ENCODE results near the gene PDCD11.
"Not testable (repeated sequence)": the region's sequence is repeated elsewhere in the genome, so short reads cannot be mapped to it uniquely, and the experiment has no call there.

The PDCD11 gene

DNA sequence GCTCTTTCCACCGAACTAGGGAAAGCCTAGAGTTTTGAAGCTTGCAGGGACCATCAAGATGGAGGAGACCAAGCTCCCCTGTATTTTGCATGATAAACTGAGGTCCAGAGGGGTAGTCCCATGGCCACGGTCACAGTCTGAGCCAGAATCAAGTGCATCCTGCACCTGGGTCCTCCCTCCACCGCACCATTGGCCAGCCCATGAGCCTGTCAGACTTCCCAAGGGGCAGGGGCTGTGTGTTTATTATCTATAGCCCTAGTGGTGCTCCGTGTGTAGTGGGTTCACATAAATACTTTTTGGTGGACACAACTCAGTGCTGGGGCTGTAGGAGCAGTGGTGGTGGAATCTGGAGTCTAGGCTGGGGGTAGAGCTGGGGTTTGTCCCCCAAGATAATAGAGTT lies 79.0 kb downstream of the PDCD11 start:
- no peak for DNase-seq

DNA sequence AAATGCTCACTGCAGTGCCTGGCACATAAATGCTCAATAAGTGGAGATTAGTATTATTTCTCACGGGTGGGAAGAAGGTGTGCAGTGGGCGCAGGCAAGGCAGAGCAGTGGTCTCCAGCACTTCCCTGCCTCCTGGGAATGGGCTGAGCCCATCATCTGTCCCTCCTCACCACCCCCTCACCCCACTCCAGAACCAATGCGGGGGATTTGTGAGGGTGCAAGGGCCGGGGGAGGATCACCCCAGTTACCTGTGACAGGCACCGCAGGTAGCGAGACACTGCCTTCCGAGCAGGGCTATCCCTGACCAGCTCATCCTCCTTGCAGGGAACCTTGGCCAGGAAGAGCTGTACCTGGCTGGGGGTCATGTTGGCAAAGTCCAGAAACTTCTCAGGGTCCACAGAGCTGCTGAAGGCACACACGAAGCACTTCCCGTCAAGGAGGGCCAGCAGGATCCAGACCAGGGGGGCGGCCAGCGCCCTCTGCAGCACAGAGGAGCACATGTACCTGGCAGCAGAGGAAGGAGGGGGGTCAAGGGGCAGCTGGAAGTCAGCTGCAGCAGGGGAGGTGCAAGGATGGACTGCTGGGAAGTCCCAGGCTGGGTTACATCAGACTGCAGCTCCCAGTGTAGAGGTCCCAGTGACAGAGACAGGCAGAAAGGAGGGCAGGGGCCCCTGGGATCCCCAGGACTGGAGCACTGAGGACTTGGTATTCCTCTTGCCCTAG lies 79.8 kb downstream of the PDCD11 start:
- no peak for DNase-seq

DNA sequence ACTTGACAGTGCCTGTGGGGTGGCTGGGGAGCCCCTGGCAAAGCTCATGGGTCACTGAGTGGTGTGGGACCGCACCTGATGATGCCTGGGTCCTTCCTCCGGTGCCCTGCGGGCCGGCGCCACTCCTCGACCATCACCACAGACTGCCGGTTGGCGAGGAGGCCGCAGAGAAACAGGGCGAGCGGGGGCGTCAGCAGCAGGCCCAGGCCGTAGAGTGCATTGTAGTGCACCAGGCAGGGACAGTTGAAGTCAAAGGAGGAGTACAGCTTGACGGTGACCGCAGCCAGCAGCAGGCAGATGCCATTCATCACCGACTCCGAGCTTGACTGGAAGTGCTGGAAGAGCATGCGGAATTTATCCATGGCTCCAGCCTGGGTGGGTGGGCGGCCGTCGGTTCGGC lies 82.2 kb downstream of the PDCD11 start:
- no peak for DNase-seq

DNA sequence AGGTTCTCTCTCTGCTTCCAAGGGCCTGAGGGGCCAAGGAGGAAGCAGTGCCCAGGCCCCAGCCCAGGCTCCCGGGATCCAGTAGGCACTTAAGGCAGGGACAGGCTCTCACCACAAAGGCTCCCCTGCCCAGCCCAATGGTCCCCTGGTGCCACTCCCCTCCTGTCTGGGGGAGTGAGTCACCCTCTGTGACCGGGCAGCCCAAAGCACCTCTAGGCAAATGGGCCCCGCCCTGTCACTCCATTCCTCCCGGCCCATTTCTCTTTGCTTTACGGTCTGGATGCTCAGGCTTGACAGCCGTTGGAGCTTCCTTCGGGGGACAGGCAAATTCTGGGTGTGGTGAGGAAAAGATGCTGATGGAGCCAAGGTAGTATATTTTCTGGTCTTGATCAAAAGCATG lies 82.7 kb downstream of the PDCD11 start, which contains the start of gene CALHM3:
Gene CALHM3, minus strand, starts transcription at position 106 of the 400 bp plus-strand sequence. CDS start 208 bp downstream, outside the sequence.
- no peak for DNase-seq

DNA sequence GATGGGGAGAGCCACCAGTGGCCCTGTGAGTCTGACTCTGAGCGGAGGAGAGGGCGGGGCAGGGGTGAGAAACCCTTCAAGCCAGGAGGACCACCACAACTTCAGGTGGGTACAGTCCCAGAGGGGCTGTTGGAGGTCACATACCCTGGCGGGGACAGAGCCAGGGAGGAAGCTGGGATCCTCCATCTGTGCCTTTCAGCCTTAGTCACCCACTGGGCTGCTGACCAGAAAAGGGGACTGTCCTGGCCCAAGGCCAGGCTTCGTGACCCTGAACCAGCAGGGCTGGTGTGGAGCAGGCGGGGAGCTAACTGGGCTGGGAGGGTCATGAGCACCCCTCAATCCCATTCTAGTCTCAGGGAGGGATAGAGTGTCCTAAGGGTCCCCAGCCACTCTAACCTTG lies 84.1 kb downstream of the PDCD11 start:
- DNase-seq = no peak

DNA sequence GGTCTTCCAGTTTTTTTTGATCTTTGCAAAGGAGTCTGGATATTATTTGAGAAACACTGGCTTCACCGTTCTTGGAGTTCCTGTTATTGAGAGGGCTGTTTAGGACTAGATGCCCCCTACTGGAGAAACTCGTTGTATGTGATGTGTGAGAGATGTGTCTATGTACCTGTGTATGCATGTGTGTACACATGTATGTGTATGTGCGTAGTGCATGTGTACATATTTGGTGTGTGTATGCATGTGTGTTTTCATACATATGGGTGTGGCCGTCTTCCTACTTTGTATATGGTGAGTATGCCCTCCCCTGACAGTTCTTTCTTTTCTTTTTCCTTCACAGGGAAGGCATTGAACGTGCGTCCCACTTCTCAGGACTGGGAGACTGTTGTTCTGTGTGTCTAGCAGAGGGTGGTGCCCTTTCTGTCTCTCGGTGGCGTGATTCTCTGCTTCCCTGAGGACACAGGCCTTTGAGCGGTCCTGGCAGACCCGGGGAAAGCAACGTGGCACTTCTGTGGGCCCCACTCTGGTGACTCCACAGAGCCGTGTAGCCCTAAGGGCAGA lies 85.6 kb downstream of the PDCD11 start:
- DNase-seq = no peak

DNA sequence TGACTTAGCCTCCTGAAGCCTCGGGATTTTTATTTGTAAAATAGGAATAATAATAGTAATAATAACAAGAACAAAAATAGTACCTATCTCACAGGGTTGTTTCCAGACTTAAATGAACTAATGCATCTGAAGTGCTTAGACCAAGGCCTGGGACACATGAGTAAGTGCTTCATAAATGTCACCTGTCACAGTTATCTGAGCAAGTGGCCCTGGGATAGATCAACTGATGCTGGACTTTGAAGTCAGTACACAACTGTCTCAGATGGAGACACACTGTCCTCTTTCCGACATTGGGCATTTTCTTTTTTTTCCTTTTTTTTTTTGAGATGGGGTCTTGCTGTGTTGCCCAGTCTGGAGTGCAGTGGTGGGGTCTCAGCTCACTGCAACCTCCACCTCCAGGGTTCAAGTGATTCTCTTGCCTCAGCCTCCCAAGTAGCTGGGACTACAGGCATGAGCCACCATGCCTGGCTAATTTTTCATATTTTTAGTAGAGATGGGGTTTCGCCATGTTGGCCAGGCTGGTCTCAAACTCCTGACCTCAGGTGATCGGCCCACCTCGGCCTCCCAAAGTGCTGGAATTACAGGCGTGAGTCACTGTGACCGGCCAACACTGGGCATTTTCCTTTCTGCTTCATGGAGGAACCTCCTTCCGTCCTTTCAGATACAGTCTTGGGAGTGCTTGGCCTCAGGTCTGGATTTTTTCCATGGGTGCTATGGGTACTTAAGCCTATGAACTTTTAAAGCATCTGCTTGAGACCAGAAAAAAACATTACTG lies 90.4 kb downstream of the PDCD11 start:
- DNase-seq = not testable (repeated sequence)

DNA sequence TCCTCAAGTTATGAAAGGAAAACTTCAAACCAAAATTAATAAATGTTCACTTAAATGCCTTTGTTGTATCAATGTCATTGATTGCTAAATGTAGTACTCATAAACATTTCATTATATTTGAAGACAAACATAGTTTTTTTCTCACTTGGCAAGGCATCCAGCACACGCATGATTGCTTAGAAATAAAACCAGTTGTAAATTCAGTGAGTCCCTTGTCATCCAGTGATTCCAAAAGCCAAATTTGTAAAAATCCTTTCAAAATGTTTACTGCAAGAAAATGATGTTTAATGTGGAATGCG lies 90.9 kb downstream of the PDCD11 start:
- no peak for DNase-seq

DNA sequence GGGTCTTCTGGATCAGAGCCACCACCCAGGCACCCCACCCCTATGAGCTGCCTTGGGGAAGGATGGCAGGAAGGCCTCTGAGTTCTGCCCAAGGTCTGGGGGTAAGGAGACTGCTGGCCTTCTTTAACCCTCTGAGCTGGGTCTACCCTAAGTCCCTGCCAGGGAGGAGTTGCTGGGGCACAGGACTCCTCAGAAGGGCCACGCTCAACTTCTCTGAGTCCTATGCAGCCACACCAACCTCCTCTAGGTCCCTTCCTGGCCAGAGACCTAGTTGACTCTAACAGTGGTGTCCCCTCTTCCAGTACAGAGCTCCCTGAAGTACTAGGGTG lies 94.5 kb downstream of the PDCD11 start:
- DNase-seq = no peak

DNA sequence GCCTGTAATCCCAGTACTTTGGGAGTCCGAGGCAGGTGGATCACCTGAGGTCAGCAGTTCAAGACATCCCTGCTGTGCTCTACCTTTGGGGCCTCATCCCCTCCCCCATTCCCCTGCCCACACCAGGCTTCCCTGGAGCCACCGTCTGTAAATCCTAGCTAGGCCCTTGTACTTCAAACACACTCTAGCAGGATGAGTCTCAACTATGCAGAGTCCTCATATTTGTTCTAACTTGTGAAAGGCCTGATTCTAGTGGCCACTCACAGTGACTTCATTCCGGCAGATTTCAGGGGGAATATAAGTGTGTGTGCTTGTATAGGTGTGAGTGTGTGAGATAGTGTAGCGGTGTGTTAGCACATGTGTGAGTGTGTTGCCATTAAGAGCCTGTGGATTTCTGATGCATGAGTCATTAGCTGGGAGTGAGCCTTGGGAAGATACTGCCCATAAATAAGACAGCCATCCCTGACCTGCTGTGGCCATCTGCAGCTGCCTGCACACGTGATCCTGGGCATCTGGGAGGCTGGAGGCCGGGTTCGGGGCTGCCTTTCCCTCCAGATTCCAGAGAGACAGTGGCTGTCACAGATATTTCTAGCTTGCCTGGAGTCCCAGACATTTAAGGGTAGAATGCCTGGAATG lies 95.4 kb downstream of the PDCD11 start:
- no peak for DNase-seq

DNA sequence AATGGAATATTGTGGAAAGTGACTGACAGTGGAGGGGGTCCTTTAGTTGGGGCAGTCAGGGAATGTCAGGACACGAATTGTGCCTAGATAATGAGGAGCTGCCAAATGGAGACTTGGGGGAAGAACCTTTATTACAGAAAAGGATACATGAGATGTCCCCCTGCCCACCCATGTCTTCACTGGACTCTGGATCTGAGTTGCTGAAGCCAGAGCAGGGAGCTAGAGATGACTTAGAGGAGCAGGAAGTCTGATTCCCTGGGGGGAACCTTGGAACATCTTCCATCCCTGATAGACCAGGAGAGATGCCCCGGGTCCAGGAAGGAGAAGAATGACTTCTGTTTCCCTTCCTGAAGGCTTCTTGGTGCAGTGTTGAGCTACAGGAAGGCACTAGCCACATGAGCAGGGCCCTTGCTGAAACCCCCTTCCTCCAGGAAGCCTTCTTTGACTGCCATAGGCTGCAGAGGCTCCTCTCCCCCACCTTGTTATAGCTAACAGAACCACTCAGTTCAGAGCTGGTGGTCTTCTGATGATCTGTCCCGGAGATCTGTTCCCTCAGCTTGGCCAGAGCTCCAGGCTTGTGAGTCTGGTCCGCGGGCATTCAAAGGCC lies 96.3 kb downstream of the PDCD11 start:
- DNase-seq = no peak

DNA sequence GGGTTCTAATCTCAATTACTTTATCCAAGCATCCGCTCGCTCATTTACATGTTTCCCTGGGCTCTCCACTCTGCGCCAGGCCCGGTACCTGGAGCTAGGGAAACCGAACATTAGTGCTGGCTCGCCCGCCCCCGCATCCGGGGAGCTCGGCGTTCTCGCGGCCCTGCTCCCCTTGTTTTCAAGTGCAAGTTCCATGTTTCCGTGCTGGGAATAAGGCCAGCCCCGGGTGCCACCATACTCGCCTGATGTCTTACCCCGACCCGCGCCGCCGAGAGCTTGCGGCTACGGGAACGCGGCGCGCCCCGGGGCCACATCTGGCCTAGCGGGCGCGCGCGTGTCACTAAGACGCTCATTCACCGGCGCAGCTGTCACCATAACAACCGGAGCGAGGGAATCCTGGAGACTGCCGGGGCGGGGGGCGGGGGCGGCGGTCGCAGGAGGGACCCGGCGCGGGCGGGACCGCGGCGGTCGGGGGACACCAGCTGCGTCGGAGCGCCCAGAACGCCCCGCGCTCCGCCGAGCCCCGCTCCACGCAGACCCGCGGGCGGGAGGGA lies 97.0 kb downstream of the PDCD11 start, which contains the start of gene NEURL1:
Gene NEURL1, plus strand, starts transcription at position 344 of the 554 bp plus-strand sequence. CDS start 683 bp downstream, outside the sequence.
- no peak for DNase-seq

DNA sequence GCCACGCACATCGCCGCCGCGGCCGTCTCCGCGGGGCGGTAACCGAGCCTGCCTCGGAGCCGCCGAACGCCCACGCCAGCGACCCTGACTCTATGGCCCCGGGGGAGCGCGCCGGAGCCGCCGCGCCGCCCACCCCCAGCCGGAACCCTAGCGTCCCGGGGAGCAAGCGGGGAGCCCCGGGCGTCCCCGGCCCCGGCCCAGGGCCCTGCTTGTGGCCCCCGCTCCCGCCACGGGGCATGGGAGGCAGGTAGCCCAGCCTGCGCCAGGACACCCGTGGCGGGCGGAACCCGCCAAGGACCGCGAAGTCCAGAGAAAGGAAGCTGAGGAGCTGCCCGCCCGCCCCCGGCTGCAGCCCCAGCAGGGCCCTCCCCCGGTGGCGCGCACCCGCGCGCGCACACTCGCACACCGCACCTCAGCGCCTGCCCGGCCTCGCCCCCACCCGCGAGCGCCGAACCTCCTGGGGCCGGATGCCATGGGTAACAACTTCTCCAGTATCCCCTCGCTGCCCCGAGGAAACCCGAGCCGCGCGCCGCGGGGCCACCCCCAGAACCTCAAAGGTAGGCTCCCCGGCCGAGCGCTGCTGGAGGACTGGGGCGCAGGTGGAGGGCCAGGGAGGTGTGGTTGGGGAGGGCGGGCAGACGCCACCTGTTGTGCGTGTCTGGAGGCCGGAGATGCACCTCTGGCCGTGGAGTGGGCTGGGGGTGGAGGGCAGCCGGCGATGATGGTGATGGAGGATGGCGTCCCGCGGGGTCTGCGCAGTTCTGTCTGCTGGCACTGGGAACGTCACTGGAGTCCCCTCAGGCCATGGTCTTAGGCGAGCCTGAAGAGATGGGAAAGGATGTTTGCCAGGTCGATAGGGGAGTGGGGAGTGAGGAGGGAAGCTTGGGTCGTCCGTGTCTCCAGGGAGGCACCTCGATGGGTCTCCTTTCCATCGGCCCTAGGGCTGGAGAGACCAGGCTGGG lies 97.8 kb downstream of the PDCD11 start:
- no peak for DNase-seq

DNA sequence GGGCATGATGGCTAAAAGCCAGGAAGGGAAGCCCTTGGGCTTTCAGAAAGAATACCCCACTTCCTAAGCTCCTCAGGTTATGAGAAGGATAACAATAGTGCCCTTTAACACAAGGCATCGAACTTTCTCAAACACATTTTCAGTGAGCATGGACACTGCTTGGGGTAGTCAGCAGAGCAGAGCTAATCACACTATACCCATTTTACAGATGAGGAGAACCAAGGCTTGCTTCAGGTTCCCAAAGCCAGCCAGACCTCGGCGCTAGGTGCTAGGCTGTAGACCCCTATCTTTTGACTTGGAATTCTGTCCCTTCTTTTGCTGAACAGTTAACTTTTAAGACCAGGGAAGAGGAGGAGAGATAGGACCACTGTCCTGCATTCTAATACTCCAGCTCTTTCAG lies 98.9 kb downstream of the PDCD11 start:
- DNase-seq = no peak

Measured in effector CD8-positive, alpha-beta T cell (primary cell).